ENCODE results near the gene SIAH1. TPM values are rescaled to one million over a fixed set of nuclear protein-coding genes. Genes with fewer than 3 reads are reported as not detected.
A peak's percentile ranks its signal among the peaks of the same experiment; 100 is the strongest.
"Not testable (repeated sequence)": the region's sequence is repeated elsewhere in the genome, so short reads cannot be mapped to it uniquely, and the experiment has no call there.

The SIAH1 gene
- total and polyA plus RNA-seq, 4 experiments from 2014 or later, result 11.9 to 14.9 (median 12.7) TPM

DNA sequence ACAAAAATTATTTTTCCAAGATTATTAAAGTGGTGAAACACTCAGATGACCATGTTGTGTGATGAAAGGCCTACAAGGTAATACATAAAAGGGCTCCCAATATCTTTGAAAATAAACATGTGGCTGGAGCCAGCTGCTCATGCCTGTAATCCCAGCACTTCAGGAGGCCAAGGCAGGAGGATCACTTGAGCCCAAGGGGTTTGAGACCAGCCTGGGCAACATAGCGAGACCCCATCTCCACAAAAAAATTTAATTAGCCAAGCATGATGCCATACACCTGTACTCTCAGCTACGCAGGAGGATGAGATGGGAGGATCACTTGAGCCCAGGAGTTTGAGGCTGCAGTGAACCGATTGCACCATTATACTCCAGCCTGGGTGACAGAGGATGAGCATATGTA, 26.8 kb downstream of the SIAH1 start:
- H3K27me3 ChIP-seq (ENCODE audit: insufficient read depth, low read length), result no peaks in the 10 kb centered on the region
- peaks cover 6% of the 10 kb centered on the region for H3K36me3 ChIP-seq (ENCODE audit: insufficient read depth, low read length)
- no peak for DNase-seq
- POLR2A ChIA-PET (ENCODE audit: partially characterized antibody), result no interaction called here
- no peaks in the 10 kb centered on the region for H3K9me3 ChIP-seq (ENCODE audit: control insufficient read depth in 1 of 2, low read length in 2 of 2)
- Mint-ChIP-seq H3K36me3 (peaks cover 7 to 32% of the 10 kb centered on the region in 2 donors), H3K27ac (peak overlapping the region in 1 of 7 donors; percentile 37), H3K9me3 (no peaks in the 10 kb centered on the region), H3K4me3 (no peak overlapping the region), H3K4me1 (peaks cover 4 to 17% (median 6%) of the 10 kb centered on the region in 4 donors), H3K27me3 (no peaks in the 10 kb centered on the region)
- no peak overlapping the region for H3K4me3 ChIP-seq (ENCODE audit: low read length in 2 of 2)
- CTCF ChIA-PET (ENCODE audit: partially characterized antibody), result interaction anchor here (1.2 to 11.1 kb wide), 3 partner anchors 12 to 272 kb away, joined by 4 to 185 read pairs (median 163); no protein-coding TSS in a partner anchor
- intact Hi-C loops (cut with micrococcal nuclease), result no loop called here
- peaks cover 3% of the 10 kb centered on the region for H3K4me1 ChIP-seq (ENCODE audit: insufficient read depth, low read length)
- no peak overlapping the region for H3K27ac ChIP-seq (ENCODE audit: low read depth, low read length)

- Mint-ChIP-seq H3K36me3 (peaks cover 4 to 40% of the 10 kb centered on the region in 2 donors), H3K4me1 (peaks cover 5 to 22% (median 8%) of the 10 kb centered on the region in 4 donors), H3K27ac (peak overlapping the region in 4 of 7 donors; percentile 14 to 61 (median 44)), H3K27me3 (no peaks in the 10 kb centered on the region), H3K4me3 (no peak overlapping the region), H3K9me3 (no peaks in the 10 kb centered on the region)
- peaks cover 17% of the 10 kb centered on the region for H3K36me3 ChIP-seq (ENCODE audit: insufficient read depth, low read length)
- H3K4me3 ChIP-seq (ENCODE audit: low read length in 2 of 2), result no peak overlapping the region
- DNase-seq, result no peak
- intact Hi-C loops (cut with micrococcal nuclease), result no loop called here
- ChIA-PET POLR2A (ENCODE audit: partially characterized antibody) (interaction anchor here (1.9 kb wide), 1 partner anchor 267 kb away, joined by 6 read pairs; no protein-coding TSS in a partner anchor), CTCF (ENCODE audit: partially characterized antibody) (interaction anchor here (0.9 to 11.1 kb wide), 4 partner anchors 9 to 274 kb away, joined by 3 to 185 read pairs (median 105); no protein-coding TSS in a partner anchor)
- peaks cover 3% of the 10 kb centered on the region for H3K4me1 ChIP-seq (ENCODE audit: insufficient read depth, low read length)
- no peaks in the 10 kb centered on the region for H3K9me3 ChIP-seq (ENCODE audit: control insufficient read depth in 1 of 2, low read length in 2 of 2)
- H3K27ac ChIP-seq (ENCODE audit: low read depth, low read length), result no peak overlapping the region
- H3K27me3 ChIP-seq (ENCODE audit: insufficient read depth, low read length), result no peaks in the 10 kb centered on the region
Measured at GRCh38 chr16:48356633-48357376, 28.4 kb downstream of the SIAH1 start.

DNA sequence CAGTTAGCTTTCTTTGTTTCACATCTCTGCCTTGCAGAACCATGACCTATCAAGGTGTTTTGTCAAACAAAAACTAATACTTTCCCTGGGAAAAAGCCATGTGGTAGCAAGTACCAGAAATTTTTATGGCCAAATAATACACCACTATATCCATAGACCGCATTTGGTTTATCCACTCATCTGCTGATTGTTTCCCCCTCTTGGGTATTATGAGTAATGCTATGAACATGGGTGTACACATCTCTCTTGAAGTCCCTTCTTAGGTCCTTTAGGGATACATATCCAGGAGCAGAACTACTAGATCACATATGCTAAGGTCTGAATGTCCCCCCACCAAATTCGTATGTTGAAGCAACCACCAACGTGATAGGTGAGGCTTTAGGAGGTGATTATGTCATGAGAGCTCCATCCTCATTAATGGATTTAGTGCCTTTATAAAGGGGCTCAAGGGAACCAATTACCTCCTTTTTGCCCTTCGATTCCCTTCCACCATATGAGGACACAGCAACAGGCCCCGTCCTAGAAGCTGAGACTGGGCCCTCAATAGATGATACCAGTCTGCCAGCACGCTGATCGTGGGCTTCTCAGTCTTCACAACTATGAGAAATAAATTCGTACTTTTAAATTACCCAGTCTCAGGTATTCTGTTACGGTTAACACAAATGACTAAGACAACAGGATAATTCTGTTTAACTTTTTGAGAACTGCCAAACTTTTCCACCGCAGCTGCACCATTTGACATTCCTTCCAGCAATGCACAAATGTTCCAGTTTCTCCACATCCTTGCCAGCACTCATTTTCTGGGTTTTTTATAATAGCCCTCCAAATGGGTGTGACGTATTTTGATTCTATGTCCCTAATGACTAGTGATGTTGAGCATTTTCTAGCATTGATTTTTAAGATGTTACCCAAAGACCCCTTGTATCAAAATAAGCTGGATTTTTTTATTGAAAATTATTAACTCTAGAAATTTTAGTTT, 30.0 kb downstream of the SIAH1 start:
- H3K36me3 Mint-ChIP-seq, result peaks cover 4 to 50% of the 10 kb centered on the region in 2 donors

DNA sequence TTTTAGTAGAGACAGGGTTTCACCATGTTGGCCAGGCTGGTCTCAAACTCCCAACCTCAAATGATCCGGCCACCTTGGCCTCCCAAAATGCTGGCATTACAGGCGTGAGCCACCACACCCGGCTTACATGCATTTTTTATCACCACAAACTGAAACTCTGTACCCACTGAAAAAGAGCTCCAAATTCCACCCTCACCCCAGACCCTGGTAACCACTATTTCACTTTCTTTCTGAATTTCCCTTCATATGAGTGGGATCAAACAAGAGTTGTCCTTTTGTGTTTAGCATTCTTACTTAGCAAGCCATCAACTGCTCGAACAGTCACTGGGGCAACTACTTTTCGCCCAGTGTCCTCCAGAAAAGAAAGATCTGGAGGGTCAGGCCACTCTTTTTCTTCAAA, 30.8 kb downstream of the SIAH1 start:
- H3K4me1 Mint-ChIP-seq, result peaks cover 5 to 22% (median 7%) of the 10 kb centered on the region in 4 donors
- POLR2A ChIA-PET (ENCODE audit: partially characterized antibody), result interaction anchor here (0.6 to 1.8 kb wide), 5 partner anchors 10 to 276 kb away, joined by 3 to 10 read pairs (median 4); no protein-coding TSS in a partner anchor
- H3K4me1 ChIP-seq (ENCODE audit: insufficient read depth, low read length); H3K27me3 ChIP-seq (ENCODE audit: insufficient read depth, low read length); H3K27me3 Mint-ChIP-seq; H3K27ac ChIP-seq (ENCODE audit: low read depth, low read length); DNase-seq; H3K9me3 Mint-ChIP-seq; H3K4me3 Mint-ChIP-seq; H3K4me3 ChIP-seq (ENCODE audit: low read length in 2 of 2); H3K9me3 ChIP-seq (ENCODE audit: control insufficient read depth in 1 of 2, low read length in 2 of 2): not testable (repeated sequence)
- intact Hi-C loops (cut with micrococcal nuclease), result loop anchor here (5.0 kb wide), 1 partner anchor 173 kb away; no protein-coding TSS in a partner anchor
- H3K36me3 ChIP-seq (ENCODE audit: insufficient read depth, low read length), result peaks cover 30% of the 10 kb centered on the region
- CTCF ChIA-PET (ENCODE audit: partially characterized antibody), result interaction anchor here (0.6 to 11.1 kb wide), 24 partner anchors 9 to 1773 kb away, joined by 3 to 185 read pairs (median 4); no protein-coding TSS in a partner anchor
- H3K36me3 Mint-ChIP-seq, result peaks cover 7 to 57% of the 10 kb centered on the region in 2 donors
- H3K27ac Mint-ChIP-seq, result peak overlapping the region in 4 of 7 donors; percentile 8 to 86 (median 32)

More for the DNA sequence above, 30.0 kb downstream of the SIAH1 start:
- Mint-ChIP-seq H3K27ac (peak overlapping the region in 3 of 7 donors; percentile 18 to 86 (median 38)), H3K4me3 (no peak overlapping the region), H3K27me3 (no peaks in the 10 kb centered on the region), H3K4me1 (peaks cover 5 to 22% (median 7%) of the 10 kb centered on the region in 4 donors), H3K9me3 (no peaks in the 10 kb centered on the region)
- Histone ChIP-seq H3K9me3 (ENCODE audit: control insufficient read depth in 1 of 2, low read length in 2 of 2) (no peaks in the 10 kb centered on the region), H3K4me1 (ENCODE audit: insufficient read depth, low read length) (peaks cover 3% of the 10 kb centered on the region), H3K36me3 (ENCODE audit: insufficient read depth, low read length) (peaks cover 30% of the 10 kb centered on the region), H3K27me3 (ENCODE audit: insufficient read depth, low read length) (no peaks in the 10 kb centered on the region), H3K4me3 (ENCODE audit: low read length in 2 of 2) (no peak overlapping the region), H3K27ac (ENCODE audit: low read depth, low read length) (no peak overlapping the region)
- intact Hi-C loops (cut with micrococcal nuclease), result loop anchor here (5.0 kb wide), 1 partner anchor 172 kb away; no protein-coding TSS in a partner anchor
- POLR2A ChIA-PET (ENCODE audit: partially characterized antibody), result interaction anchor here (0.7 to 1.9 kb wide), 4 partner anchors 11 to 275 kb away, joined by 4 to 10 read pairs (median 5); no protein-coding TSS in a partner anchor
- CTCF ChIA-PET (ENCODE audit: partially characterized antibody), result interaction anchor here (0.7 to 11.1 kb wide), 18 partner anchors 10 to 1772 kb away, joined by 3 to 185 read pairs (median 5); no protein-coding TSS in a partner anchor
- no peak for DNase-seq

- Mint-ChIP-seq H3K4me1 (peaks cover 5 to 22% (median 7%) of the 10 kb centered on the region in 4 donors), H3K27me3 (no peaks in the 10 kb centered on the region), H3K36me3 (peaks cover 9 to 64% of the 10 kb centered on the region in 2 donors), H3K27ac (peak overlapping the region in 6 of 7 donors; percentile 1 to 86 (median 60)), H3K4me3 (no peak overlapping the region), H3K9me3 (no peaks in the 10 kb centered on the region)
- Histone ChIP-seq H3K9me3 (ENCODE audit: control insufficient read depth in 1 of 2, low read length in 2 of 2) (no peaks in the 10 kb centered on the region), H3K4me3 (ENCODE audit: low read length in 2 of 2) (no peak overlapping the region), H3K4me1 (ENCODE audit: insufficient read depth, low read length) (peaks cover 3% of the 10 kb centered on the region), H3K27ac (ENCODE audit: low read depth, low read length) (no peak overlapping the region), H3K27me3 (ENCODE audit: insufficient read depth, low read length) (no peaks in the 10 kb centered on the region), H3K36me3 (ENCODE audit: insufficient read depth, low read length) (peaks cover 30% of the 10 kb centered on the region)
- ChIA-PET CTCF (ENCODE audit: partially characterized antibody) (interaction anchor here (0.6 to 11.1 kb wide), 27 partner anchors 8 to 321 kb away, joined by 3 to 185 read pairs (median 4); no protein-coding TSS in a partner anchor), POLR2A (ENCODE audit: partially characterized antibody) (interaction anchor here (0.6 to 1.5 kb wide), 4 partner anchors 11 to 276 kb away, joined by 3 to 10 read pairs (median 4); no protein-coding TSS in a partner anchor)
- intact Hi-C loops (cut with micrococcal nuclease), result loop anchor here (1.0 to 5.0 kb wide), 5 partner anchors 13 to 277 kb away; partner anchors contain the start of gene SIAH1
- peak; percentile 71 to 81 (median 73) for DNase-seq
Measured at GRCh38 chr16:48353565-48354163, 31.5 kb downstream of the SIAH1 start.

DNA sequence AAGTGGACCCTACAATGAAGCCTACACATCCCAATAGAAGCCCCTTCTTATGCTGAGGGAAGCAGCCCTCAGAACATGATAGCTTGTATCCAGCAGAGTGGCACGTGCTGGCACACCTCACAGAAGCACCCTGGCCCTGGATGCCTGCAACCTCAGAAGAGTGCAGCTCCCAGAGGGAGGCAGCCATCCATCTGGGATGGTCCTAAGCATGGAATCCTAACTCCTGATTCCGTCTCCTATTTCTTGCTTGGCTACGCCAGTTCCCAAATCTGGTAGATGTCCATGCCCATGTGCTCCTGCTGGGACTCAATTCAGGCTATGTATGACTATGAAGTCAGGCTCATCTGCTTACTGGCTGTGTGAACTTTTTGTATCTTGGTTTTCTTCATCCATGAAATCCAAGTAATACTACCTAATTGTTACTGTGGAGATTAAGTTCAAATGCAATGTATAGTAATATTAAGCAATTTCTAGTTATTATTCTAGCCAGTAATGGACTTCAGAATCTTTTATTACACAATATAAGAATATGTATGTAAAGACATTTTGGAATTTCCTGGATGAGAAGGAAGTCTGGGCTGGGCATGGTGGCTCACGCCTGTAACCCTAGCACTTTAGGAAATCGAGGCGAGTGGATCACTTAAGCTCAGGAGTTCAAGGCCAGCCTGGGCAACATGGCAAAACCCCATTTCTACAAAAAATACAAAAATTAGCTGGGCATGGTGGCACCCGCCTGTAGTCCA, 32.4 kb downstream of the SIAH1 start:
- POLR2A ChIA-PET (ENCODE audit: partially characterized antibody), result interaction anchor here (0.7 kb wide), 2 partner anchors 14 to 271 kb away, joined by 3 to 6 read pairs; no protein-coding TSS in a partner anchor
- Histone ChIP-seq H3K27ac (ENCODE audit: low read depth, low read length) (no peak overlapping the region), H3K36me3 (ENCODE audit: insufficient read depth, low read length) (peaks cover 30% of the 10 kb centered on the region), H3K9me3 (ENCODE audit: control insufficient read depth in 1 of 2, low read length in 2 of 2) (no peaks in the 10 kb centered on the region), H3K27me3 (ENCODE audit: insufficient read depth, low read length) (no peaks in the 10 kb centered on the region), H3K4me3 (ENCODE audit: low read length in 2 of 2) (no peak overlapping the region), H3K4me1 (ENCODE audit: insufficient read depth, low read length) (peaks cover 3% of the 10 kb centered on the region)
- intact Hi-C loops (cut with micrococcal nuclease), result loop anchor here (1.0 to 5.0 kb wide), 5 partner anchors 13 to 277 kb away; partner anchors contain the start of gene SIAH1
- Mint-ChIP-seq H3K4me1 (peaks cover 5 to 20% (median 7%) of the 10 kb centered on the region in 4 donors), H3K9me3 (no peaks in the 10 kb centered on the region), H3K27ac (peak overlapping the region in 1 of 7 donors; percentile 62), H3K27me3 (no peaks in the 10 kb centered on the region), H3K4me3 (no peak overlapping the region), H3K36me3 (peaks cover 9 to 63% of the 10 kb centered on the region in 2 donors)
- DNase-seq, result no peak
- CTCF ChIA-PET (ENCODE audit: partially characterized antibody), result interaction anchor here (0.7 to 11.1 kb wide), 12 partner anchors 10 to 322 kb away, joined by 3 to 185 read pairs (median 3); no protein-coding TSS in a partner anchor

Measured in CD4-positive, alpha-beta memory T cell (primary cell).